KMS-11 (cell line): ENCODE results near the gene NRXN3.

Source experiments
- H2AFZ ChIP-seq: fragments of 200-600 bp; sonication (generic); 2 replicates; pipeline ENCODE4 v1.6.1; 2016; ENCODE audit warnings: antibody characterized with exemption, mixed run types, low read depth
- H3K27ac ChIP-seq: fragments of 200-600 bp; sonication (generic); 2 replicates; pipeline ENCODE4 v1.6.1; 2016; ENCODE audit warnings: mild to moderate bottlenecking, mixed run types
- H3K27me3 ChIP-seq: fragments of 200-600 bp; sonication (generic); 2 replicates; pipeline ENCODE4 v1.6.1; 2017; ENCODE audit warnings: mild to moderate bottlenecking, low read depth, mixed run types, moderate library complexity; ENCODE audit not compliant: insufficient read depth
- H3K36me3 ChIP-seq: fragments of 200-600 bp; sonication (generic); 2 replicates; pipeline ENCODE4 v1.6.1; 2017; ENCODE audit warnings: mild to moderate bottlenecking, mixed run types; ENCODE audit not compliant: insufficient read depth
- H3K4me1 ChIP-seq: fragments of 200-600 bp; sonication (generic); 2 replicates; pipeline ENCODE4 v1.6.1; 2016; ENCODE audit warnings: mild to moderate bottlenecking, low read depth, mixed run types; ENCODE audit not compliant: poor library complexity, severe bottlenecking
- H3K4me2 ChIP-seq: fragments of 200-600 bp; sonication (generic); 2 replicates; pipeline ENCODE4 v1.7.0; 2016; ENCODE audit warnings: mild to moderate bottlenecking, mixed run types
- H3K4me3 ChIP-seq: fragments of 200-600 bp; sonication (generic); IDR thresholded peaks from 2 replicates; pipeline ENCODE4 v1.6.1; 2017; ENCODE audit warnings: low read depth, low read length, mixed read lengths; ENCODE audit not compliant: insufficient read depth
- H3K79me2 ChIP-seq: fragments of 200-600 bp; sonication (generic); 2 replicates; pipeline ENCODE4 v1.6.1; 2016; ENCODE audit warnings: low read depth, mixed run types; ENCODE audit not compliant: insufficient read depth
- H3K9ac ChIP-seq: fragments of 200-600 bp; sonication (generic); 2 replicates; pipeline ENCODE4 v1.6.1; 2016; ENCODE audit warnings: mild to moderate bottlenecking, mixed run types
- H4K20me1 ChIP-seq: fragments of 200-600 bp; sonication (generic); 2 replicates; pipeline ENCODE4 v1.6.1; 2016; ENCODE audit warnings: mild to moderate bottlenecking, mixed run types; ENCODE audit not compliant: insufficient read depth
- TF ChIP-seq, protein P1 (sequence below): fragments of 200-600 bp; sonication (generic); conservative IDR thresholded peaks from 2 replicates; pipeline ENCODE4 v1.6.1; 2017; ENCODE audit warnings: low read depth, mild to moderate bottlenecking, antibody characterized with exemption, low read length, moderate library complexity, mixed read lengths

NRXN3 gene

DNA sequence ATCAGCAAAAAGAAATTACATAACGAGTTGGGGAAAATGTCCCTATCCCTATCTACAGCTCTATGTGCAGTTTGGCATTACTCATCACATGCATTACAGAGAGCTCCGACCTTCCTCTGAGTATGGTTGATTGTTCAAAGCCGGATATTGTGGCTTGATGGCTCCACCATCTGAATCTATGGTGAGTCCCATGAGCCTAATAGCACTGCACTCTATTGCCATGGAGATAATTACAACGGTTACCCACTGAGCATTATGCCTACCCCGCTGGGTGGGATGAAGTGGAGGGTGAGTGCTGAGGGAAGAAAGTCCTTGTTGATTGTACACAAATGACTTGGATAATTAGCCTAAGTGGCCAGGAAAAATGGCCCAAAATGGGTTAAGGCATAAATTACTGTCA, 800.5 kb downstream of the NRXN3 start:
- Histone ChIP-seq H3K4me1 (no peaks in the 10 kb centered on the region), H3K27ac (no peak overlapping the region), H3K36me3 (no peaks in the 10 kb centered on the region), H3K9ac (no peak overlapping the region), H3K79me2 (no peaks in the 10 kb centered on the region), H2AFZ (no peak overlapping the region), H4K20me1 (no peaks in the 10 kb centered on the region), H3K4me3 (no peak overlapping the region), H3K4me2 (no peak overlapping the region), H3K27me3 (no peaks in the 10 kb centered on the region)
- TF ChIP-seq, protein P1, sequence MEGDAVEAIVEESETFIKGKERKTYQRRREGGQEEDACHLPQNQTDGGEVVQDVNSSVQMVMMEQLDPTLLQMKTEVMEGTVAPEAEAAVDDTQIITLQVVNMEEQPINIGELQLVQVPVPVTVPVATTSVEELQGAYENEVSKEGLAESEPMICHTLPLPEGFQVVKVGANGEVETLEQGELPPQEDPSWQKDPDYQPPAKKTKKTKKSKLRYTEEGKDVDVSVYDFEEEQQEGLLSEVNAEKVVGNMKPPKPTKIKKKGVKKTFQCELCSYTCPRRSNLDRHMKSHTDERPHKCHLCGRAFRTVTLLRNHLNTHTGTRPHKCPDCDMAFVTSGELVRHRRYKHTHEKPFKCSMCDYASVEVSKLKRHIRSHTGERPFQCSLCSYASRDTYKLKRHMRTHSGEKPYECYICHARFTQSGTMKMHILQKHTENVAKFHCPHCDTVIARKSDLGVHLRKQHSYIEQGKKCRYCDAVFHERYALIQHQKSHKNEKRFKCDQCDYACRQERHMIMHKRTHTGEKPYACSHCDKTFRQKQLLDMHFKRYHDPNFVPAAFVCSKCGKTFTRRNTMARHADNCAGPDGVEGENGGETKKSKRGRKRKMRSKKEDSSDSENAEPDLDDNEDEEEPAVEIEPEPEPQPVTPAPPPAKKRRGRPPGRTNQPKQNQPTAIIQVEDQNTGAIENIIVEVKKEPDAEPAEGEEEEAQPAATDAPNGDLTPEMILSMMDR: no peak

DNA sequence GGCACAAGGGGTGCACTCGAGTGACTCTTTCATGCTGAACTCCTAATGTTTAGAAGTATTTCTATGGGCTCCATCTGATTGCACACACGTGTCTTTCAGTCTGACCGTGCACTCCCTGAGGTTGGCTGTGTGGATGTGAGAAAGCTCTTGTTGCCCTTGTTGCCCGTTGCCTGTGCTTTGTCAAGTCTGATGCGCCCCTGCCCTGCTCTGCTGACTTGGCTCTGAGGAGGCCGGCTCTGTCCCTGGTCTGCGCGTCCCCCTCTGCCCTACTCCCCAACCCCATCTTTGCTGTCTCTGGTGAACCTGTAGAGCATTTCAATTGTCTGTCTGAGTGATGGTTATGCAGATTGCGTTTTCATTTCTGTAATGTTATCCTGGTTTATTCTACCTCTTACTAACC, 802.3 kb downstream of the NRXN3 start:
- Histone ChIP-seq H4K20me1 (no peaks in the 10 kb centered on the region), H3K4me1 (no peaks in the 10 kb centered on the region), H3K4me3 (no peak overlapping the region), H3K4me2 (no peak overlapping the region), H3K9ac (no peak overlapping the region), H3K36me3 (no peaks in the 10 kb centered on the region), H3K27me3 (no peaks in the 10 kb centered on the region), H3K79me2 (no peaks in the 10 kb centered on the region), H3K27ac (no peak overlapping the region), H2AFZ (no peak overlapping the region)
- TF ChIP-seq, protein P1: no peak

DNA sequence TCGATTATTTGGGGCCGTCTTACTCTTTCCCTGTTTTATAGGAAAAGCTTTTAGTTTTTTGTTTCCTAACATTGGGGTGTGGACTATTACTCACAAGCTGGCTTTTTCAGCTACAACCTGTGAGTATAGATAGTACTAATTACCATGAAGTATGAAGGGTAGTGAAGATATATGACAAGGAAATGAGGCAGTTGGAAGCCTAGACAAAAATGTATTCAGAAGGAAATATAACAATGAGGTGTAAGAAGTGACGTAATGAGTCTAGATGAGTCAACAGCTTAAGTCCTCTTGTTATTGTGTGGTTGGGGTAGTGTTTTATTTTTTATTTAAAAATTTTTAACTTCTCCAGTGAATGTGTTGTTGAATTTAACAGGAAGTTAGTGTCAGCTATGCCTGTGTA, 804.5 kb downstream of the NRXN3 start:
- H3K27ac ChIP-seq: no peak overlapping the region
- TF ChIP-seq, protein P1: no peak
- H4K20me1 ChIP-seq: no peaks in the 10 kb centered on the region

DNA sequence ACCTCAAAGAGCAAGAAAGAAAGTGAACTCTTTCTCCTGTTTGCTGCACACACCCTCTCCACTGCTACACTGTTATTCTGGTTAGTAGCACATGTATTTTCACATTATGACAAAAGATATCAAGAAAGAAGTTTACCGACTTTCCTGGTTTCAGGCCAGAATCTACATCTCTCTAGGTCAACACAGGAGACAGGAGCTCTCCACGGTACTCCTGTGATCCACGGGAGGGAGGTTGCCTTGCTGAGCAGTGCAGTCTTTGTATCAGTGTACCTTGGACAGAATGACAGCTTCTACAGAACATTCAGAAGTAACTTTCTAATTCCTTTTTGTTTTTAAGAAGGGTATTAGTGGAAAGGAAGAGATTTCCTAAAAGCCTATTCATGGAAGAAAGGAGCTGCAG, 805.6 kb downstream of the NRXN3 start:
- Histone ChIP-seq H3K36me3 (no peaks in the 10 kb centered on the region), H3K4me1 (no peaks in the 10 kb centered on the region), H2AFZ (no peak overlapping the region), H3K4me2 (no peak overlapping the region), H3K79me2 (no peaks in the 10 kb centered on the region), H4K20me1 (no peaks in the 10 kb centered on the region), H3K27me3 (no peaks in the 10 kb centered on the region), H3K27ac (no peak overlapping the region), H3K4me3 (no peak overlapping the region), H3K9ac (no peak overlapping the region)
- TF ChIP-seq, protein P1: no peak

More for the DNA sequence above, 804.5 kb downstream of the NRXN3 start:
- Histone ChIP-seq H3K4me1 (no peaks in the 10 kb centered on the region), H3K9ac (no peak overlapping the region), H2AFZ (no peak overlapping the region), H3K27me3 (no peaks in the 10 kb centered on the region), H3K79me2 (no peaks in the 10 kb centered on the region), H3K4me2 (no peak overlapping the region), H3K4me3 (no peak overlapping the region), H3K36me3 (no peaks in the 10 kb centered on the region)

DNA sequence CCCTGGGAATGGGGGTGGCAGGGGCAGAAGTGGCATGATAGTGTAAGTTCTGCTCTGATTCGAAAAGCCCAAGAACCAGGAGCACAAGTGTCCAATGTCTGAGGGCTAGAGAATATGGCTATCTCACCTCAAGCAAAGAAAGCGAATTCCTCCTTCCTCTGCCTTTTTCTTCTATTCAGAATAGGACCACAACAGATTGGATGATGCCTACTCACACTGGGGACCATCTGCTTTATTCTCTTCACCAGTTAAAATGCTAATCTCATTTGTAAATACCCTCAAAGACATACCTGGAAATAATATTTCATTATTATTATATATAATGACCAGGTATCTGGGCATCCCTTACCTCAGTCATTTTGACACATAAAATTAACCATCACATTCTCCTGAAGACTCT, 808.7 kb downstream of the NRXN3 start:
- no peaks in the 10 kb centered on the region for H3K36me3 ChIP-seq
- H4K20me1 ChIP-seq: no peaks in the 10 kb centered on the region
- TF ChIP-seq, protein P1: no peak
- no peaks in the 10 kb centered on the region for H3K4me1 ChIP-seq
- no peak overlapping the region for H3K4me2 ChIP-seq
- H3K27ac ChIP-seq: no peak overlapping the region
- H3K27me3 ChIP-seq: no peaks in the 10 kb centered on the region
- no peak overlapping the region for H3K4me3 ChIP-seq
- no peak overlapping the region for H3K9ac ChIP-seq
- H2AFZ ChIP-seq: no peak overlapping the region
- no peaks in the 10 kb centered on the region for H3K79me2 ChIP-seq
